ENCODE results near the gene ADGRG7. TPM values are rescaled to one million over a fixed set of nuclear protein-coding genes. Genes with fewer than 3 reads are reported as not detected.
"Not testable (repeated sequence)": the region's sequence is repeated elsewhere in the genome, so short reads cannot be mapped to it uniquely, and the experiment has no call there.

The ADGRG7 gene
- total RNA-seq, 2 experiments from 2014 or later, result not detected

- no peak overlapping the region for H3K27ac Mint-ChIP-seq
- H3K4me3 Mint-ChIP-seq, result no peak overlapping the region
- H3K36me3 Mint-ChIP-seq, result no peaks in the 10 kb centered on the region
- H3K27me3 Mint-ChIP-seq, result peaks cover 25% of the 10 kb centered on the region
- DNase-seq (no peak), ATAC-seq (no peak)
- CTCF ChIA-PET, result interaction anchor here (0.9 to 1.6 kb wide), 2 partner anchors 8 to 119 kb away, joined by 4 read pairs; no protein-coding TSS in a partner anchor
- H3K4me1 Mint-ChIP-seq, result no peaks in the 10 kb centered on the region
- no peaks in the 10 kb centered on the region for H3K9me3 Mint-ChIP-seq (ENCODE audit: low read depth)
Observed at GRCh38 chr3:100581650-100582049, 27.8 kb upstream of the ADGRG7 start.

GRCh38 chr3:100582157-100582556, 27.2 kb upstream of the ADGRG7 start:
- H3K4me3 Mint-ChIP-seq; ATAC-seq; DNase-seq; H3K27ac Mint-ChIP-seq; H3K36me3 Mint-ChIP-seq; CTCF ChIA-PET; H3K9me3 Mint-ChIP-seq (ENCODE audit: low read depth); H3K4me1 Mint-ChIP-seq: not testable (repeated sequence)
- H3K27me3 Mint-ChIP-seq, result peaks cover 25% of the 10 kb centered on the region

GRCh38 chr3:100584101-100584660, 25.2 kb upstream of the ADGRG7 start:
- no peaks in the 10 kb centered on the region for H3K9me3 Mint-ChIP-seq (ENCODE audit: low read depth)
- DNase-seq (no peak), ATAC-seq (no peak)
- no peak overlapping the region for H3K4me3 Mint-ChIP-seq
- peaks cover 21% of the 10 kb centered on the region for H3K27me3 Mint-ChIP-seq
- no peaks in the 10 kb centered on the region for H3K36me3 Mint-ChIP-seq
- H3K4me1 Mint-ChIP-seq, result no peaks in the 10 kb centered on the region
- CTCF ChIA-PET, result no interaction called here
- no peak overlapping the region for H3K27ac Mint-ChIP-seq

- Mint-ChIP-seq H3K4me3 (no peak overlapping the region), H3K4me1 (peaks cover 4% of the 10 kb centered on the region), H3K9me3 (ENCODE audit: low read depth) (no peaks in the 10 kb centered on the region), H3K27me3 (peaks cover 10% of the 10 kb centered on the region), H3K27ac (no peak overlapping the region), H3K36me3 (no peaks in the 10 kb centered on the region)
- no peak for DNase-seq
- CTCF ChIA-PET, result interaction anchor here (1.1 kb wide), 1 partner anchor 124 kb away, joined by 5 read pairs; no protein-coding TSS in a partner anchor
- ATAC-seq, result no peak
Observed at GRCh38 chr3:100586832-100587231, 22.6 kb upstream of the ADGRG7 start.

- peaks cover 4% of the 10 kb centered on the region for H3K4me1 Mint-ChIP-seq
- H3K4me3 Mint-ChIP-seq, result no peak overlapping the region
- CTCF ChIA-PET, result interaction anchor here (1.5 to 6.0 kb wide), 3 partner anchors 12 to 272 kb away, joined by 4 to 73 read pairs (median 15); no protein-coding TSS in a partner anchor
- ATAC-seq (no peak), DNase-seq (no peak)
- no peaks in the 10 kb centered on the region for H3K36me3 Mint-ChIP-seq
- H3K27ac Mint-ChIP-seq, result no peak overlapping the region
- no peaks in the 10 kb centered on the region for H3K9me3 Mint-ChIP-seq (ENCODE audit: low read depth)
- peaks cover 3% of the 10 kb centered on the region for H3K27me3 Mint-ChIP-seq
Observed at GRCh38 chr3:100588251-100588650, 21.1 kb upstream of the ADGRG7 start.

GRCh38 chr3:100590114-100590839, 19.1 kb upstream of the ADGRG7 start:
- H3K4me1 Mint-ChIP-seq, result peaks cover 4% of the 10 kb centered on the region
- no peaks in the 10 kb centered on the region for H3K36me3 Mint-ChIP-seq
- CTCF ChIA-PET, result interaction anchor here (0.6 to 6.0 kb wide), 20 partner anchors 9 to 758 kb away, joined by 3 to 73 read pairs (median 4); partner anchors contain the start of genes LNP1 and TOMM70
- peak overlapping the region; percentile 19 for H3K4me3 Mint-ChIP-seq
- no peaks in the 10 kb centered on the region for H3K9me3 Mint-ChIP-seq (ENCODE audit: low read depth)
- ATAC-seq (peak; percentile 86), DNase-seq (peak; percentile 68)
- peaks cover 3% of the 10 kb centered on the region for H3K27me3 Mint-ChIP-seq
- no peak overlapping the region for H3K27ac Mint-ChIP-seq

- Mint-ChIP-seq H3K36me3 (no peaks in the 10 kb centered on the region), H3K27ac (no peak overlapping the region), H3K27me3 (peaks cover 6% of the 10 kb centered on the region), H3K9me3 (ENCODE audit: low read depth) (no peaks in the 10 kb centered on the region), H3K4me3 (no peak overlapping the region), H3K4me1 (peaks cover 9% of the 10 kb centered on the region)
- ATAC-seq, result no peak
- DNase-seq, result no peak
- CTCF ChIA-PET, result interaction anchor here (0.9 to 6.0 kb wide), 11 partner anchors 10 to 758 kb away, joined by 3 to 73 read pairs (median 5); no protein-coding TSS in a partner anchor
Observed at GRCh38 chr3:100590840-100591147, 18.6 kb upstream of the ADGRG7 start.

- CTCF ChIA-PET, result interaction anchor here (0.6 to 6.0 kb wide), 10 partner anchors 9 to 759 kb away, joined by 3 to 73 read pairs (median 5); no protein-coding TSS in a partner anchor
- Mint-ChIP-seq H3K4me1 (peaks cover 10% of the 10 kb centered on the region), H3K27me3 (peaks cover 10% of the 10 kb centered on the region), H3K27ac (no peak overlapping the region), H3K36me3 (no peaks in the 10 kb centered on the region), H3K9me3 (ENCODE audit: low read depth) (no peaks in the 10 kb centered on the region), H3K4me3 (no peak overlapping the region)
- DNase-seq (no peak), ATAC-seq (no peak)
Observed at GRCh38 chr3:100591411-100591810, 18.0 kb upstream of the ADGRG7 start.

GRCh38 chr3:100600181-100601042, 9.0 kb upstream of the ADGRG7 start:
- Mint-ChIP-seq H3K9me3 (ENCODE audit: low read depth) (no peaks in the 10 kb centered on the region), H3K27me3 (peaks cover 29% of the 10 kb centered on the region), H3K4me1 (peaks cover 32% of the 10 kb centered on the region), H3K4me3 (no peak overlapping the region), H3K36me3 (peaks cover 2% of the 10 kb centered on the region), H3K27ac (no peak overlapping the region)
- no peak for ATAC-seq
- no peak for DNase-seq
- CTCF ChIA-PET, result interaction anchor here (0.7 to 1.5 kb wide), 4 partner anchors 9 to 196 kb away, joined by 3 to 7 read pairs (median 4); no protein-coding TSS in a partner anchor

GRCh38 chr3:100602506-100603444, 6.6 kb upstream of the ADGRG7 start:
- H3K36me3 Mint-ChIP-seq, result peaks cover 2% of the 10 kb centered on the region
- H3K4me3 Mint-ChIP-seq, result peak overlapping the region; percentile 70
- H3K9me3 Mint-ChIP-seq (ENCODE audit: low read depth), result no peaks in the 10 kb centered on the region
- ATAC-seq, result peak; percentile 55
- H3K27me3 Mint-ChIP-seq, result peaks cover 21% of the 10 kb centered on the region
- CTCF ChIA-PET, result interaction anchor here (0.5 to 1.8 kb wide), 11 partner anchors 10 to 1630 kb away, joined by 3 to 9 read pairs (median 5); no protein-coding TSS in a partner anchor
- peak overlapping the region; percentile 63 for H3K27ac Mint-ChIP-seq
- peaks cover 27% of the 10 kb centered on the region for H3K4me1 Mint-ChIP-seq
- DNase-seq, result no peak

- DNase-seq (no peak), ATAC-seq (peak; percentile 45)
- peaks cover 27% of the 10 kb centered on the region for H3K4me1 Mint-ChIP-seq
- H3K4me3 Mint-ChIP-seq, result peak overlapping the region; percentile 70
- peaks cover 2% of the 10 kb centered on the region for H3K36me3 Mint-ChIP-seq
- CTCF ChIA-PET, result interaction anchor here (0.8 to 1.8 kb wide), 7 partner anchors 12 to 772 kb away, joined by 3 to 9 read pairs (median 5); no protein-coding TSS in a partner anchor
- H3K9me3 Mint-ChIP-seq (ENCODE audit: low read depth), result no peaks in the 10 kb centered on the region
- peaks cover 20% of the 10 kb centered on the region for H3K27me3 Mint-ChIP-seq
- H3K27ac Mint-ChIP-seq, result peak overlapping the region; percentile 63
Observed at GRCh38 chr3:100603469-100603868, 5.9 kb upstream of the ADGRG7 start.

- ATAC-seq (no peak), DNase-seq (no peak)
- no peaks in the 10 kb centered on the region for H3K36me3 Mint-ChIP-seq
- H3K27ac Mint-ChIP-seq, result no peak overlapping the region
- CTCF ChIA-PET, result interaction anchor here (1.3 kb wide), 1 partner anchor 14 kb away, joined by 5 read pairs; no protein-coding TSS in a partner anchor
- H3K4me3 Mint-ChIP-seq, result no peak overlapping the region
- H3K9me3 Mint-ChIP-seq (ENCODE audit: low read depth), result no peaks in the 10 kb centered on the region
- H3K4me1 Mint-ChIP-seq, result peaks cover 31% of the 10 kb centered on the region
- peaks cover 26% of the 10 kb centered on the region for H3K27me3 Mint-ChIP-seq
Observed at GRCh38 chr3:100605358-100605757, 4.0 kb upstream of the ADGRG7 start.

All from activated CD8-positive, alpha-beta memory T cell treated with anti-CD3 and anti-CD28 coated beads, Interleukin-2, amount 10 ng/mL, durations not matched to agents 7 days and 5 days (primary cell).